Vagina (tissue), 2 donors: Measurements from ENCODE around the gene UGGT1.

Experiments used
- POLR2A ChIP-seq, 2 donors: fragments of 450-650 bp; IDR thresholded peaks; one replicate each; pipeline ENCODE4 v1.6.1; 2017; ENCODE audit warnings: antibody characterized with exemption in 2 of 2, mild to moderate bottlenecking in 2 of 2, moderate library complexity in 2 of 2
- TF ChIP-seq, protein P1 (sequence below), 3 experiments: fragments of 450-650 bp in 2 of 3; fragments of 200-600 bp in 1 of 3; sonication (generic) in 1 of 3; IDR thresholded peaks; one replicate each; pipeline ENCODE4 v1.5.1; 2017 to 2019; ENCODE audit warnings: antibody characterized with exemption in 3 of 3, mild to moderate bottlenecking in 2 of 3, moderate library complexity in 2 of 3

DNA sequence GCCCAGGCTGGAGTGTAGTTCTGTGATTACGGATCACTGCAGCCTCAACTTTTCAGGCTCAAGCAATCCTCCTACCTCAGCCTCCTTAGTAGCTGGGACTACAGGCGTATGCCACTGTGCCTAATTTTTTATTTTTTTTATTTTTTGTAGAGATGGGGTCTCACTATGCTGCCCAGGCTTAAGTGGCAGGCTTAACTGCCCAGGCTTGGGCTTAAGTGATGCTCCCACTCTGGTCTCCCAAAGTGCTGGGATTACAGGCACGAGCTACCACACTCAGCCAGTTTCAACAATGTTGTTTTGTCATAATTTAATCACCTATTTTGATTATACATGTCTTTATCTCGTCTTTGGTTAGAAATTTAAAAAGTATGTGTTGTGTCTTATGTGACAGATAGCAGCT, 18.2 kb downstream of the UGGT1 start:
- TF ChIP-seq, protein P1, sequence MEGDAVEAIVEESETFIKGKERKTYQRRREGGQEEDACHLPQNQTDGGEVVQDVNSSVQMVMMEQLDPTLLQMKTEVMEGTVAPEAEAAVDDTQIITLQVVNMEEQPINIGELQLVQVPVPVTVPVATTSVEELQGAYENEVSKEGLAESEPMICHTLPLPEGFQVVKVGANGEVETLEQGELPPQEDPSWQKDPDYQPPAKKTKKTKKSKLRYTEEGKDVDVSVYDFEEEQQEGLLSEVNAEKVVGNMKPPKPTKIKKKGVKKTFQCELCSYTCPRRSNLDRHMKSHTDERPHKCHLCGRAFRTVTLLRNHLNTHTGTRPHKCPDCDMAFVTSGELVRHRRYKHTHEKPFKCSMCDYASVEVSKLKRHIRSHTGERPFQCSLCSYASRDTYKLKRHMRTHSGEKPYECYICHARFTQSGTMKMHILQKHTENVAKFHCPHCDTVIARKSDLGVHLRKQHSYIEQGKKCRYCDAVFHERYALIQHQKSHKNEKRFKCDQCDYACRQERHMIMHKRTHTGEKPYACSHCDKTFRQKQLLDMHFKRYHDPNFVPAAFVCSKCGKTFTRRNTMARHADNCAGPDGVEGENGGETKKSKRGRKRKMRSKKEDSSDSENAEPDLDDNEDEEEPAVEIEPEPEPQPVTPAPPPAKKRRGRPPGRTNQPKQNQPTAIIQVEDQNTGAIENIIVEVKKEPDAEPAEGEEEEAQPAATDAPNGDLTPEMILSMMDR (IDR thresholded peaks at IDR 0.05) = no peak
- TF ChIP-seq POLR2A (IDR thresholded peaks at IDR 0.05) = no peak
